Body of pancreas (tissue), 4 donors: Measurements from ENCODE around the gene CFAP161.

ENCODE experiments used
- POLR2A ChIP-seq, 3 donors: fragments of 450-650 bp; IDR thresholded peaks; one replicate each; pipeline ENCODE4 v1.6.1; 2016; ENCODE audit warnings: antibody characterized with exemption in 3 of 3, mild to moderate bottlenecking in 2 of 3
- TF ChIP-seq, protein P1 (sequence below), 7 experiments: fragments of 450-650 bp in 4 of 7; fragments of 200-600 bp in 3 of 7; sonication (generic) in 3 of 7; IDR thresholded peaks; one replicate each; pipeline ENCODE4 v1.5.1; 2016 to 2019; ENCODE audit warnings: antibody characterized with exemption in 7 of 7

DNA sequence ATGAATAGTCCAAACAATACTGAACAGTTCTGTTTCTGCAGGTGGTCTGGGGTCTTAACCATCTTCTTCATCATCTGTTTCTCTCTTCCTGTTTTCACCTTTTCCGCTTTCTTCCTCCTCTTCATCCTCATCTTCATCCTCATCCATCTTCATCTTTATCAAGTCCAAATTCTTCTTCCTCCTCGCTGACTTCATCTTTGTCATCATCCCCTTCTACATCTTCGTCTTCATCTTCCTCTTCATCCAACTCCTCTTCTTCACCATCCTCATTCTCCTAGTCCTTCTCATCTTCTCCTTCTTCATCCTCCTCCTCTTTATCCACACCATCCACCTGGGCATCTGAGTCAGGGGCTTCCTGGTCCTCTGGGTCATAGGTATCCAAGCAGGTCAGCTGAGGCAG is 16.5 kb upstream of the CFAP161 start:
- TF ChIP-seq POLR2A (IDR thresholded peaks at IDR 0.05): no peak
- TF ChIP-seq, protein P1, sequence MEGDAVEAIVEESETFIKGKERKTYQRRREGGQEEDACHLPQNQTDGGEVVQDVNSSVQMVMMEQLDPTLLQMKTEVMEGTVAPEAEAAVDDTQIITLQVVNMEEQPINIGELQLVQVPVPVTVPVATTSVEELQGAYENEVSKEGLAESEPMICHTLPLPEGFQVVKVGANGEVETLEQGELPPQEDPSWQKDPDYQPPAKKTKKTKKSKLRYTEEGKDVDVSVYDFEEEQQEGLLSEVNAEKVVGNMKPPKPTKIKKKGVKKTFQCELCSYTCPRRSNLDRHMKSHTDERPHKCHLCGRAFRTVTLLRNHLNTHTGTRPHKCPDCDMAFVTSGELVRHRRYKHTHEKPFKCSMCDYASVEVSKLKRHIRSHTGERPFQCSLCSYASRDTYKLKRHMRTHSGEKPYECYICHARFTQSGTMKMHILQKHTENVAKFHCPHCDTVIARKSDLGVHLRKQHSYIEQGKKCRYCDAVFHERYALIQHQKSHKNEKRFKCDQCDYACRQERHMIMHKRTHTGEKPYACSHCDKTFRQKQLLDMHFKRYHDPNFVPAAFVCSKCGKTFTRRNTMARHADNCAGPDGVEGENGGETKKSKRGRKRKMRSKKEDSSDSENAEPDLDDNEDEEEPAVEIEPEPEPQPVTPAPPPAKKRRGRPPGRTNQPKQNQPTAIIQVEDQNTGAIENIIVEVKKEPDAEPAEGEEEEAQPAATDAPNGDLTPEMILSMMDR (IDR thresholded peaks at IDR 0.05): no peak
